CD14-positive monocyte (primary cell): ENCODE results near the gene SIN3A. TPM values are rescaled to one million over a fixed set of nuclear protein-coding genes. Genes with fewer than 3 reads are reported as not detected.

Experiments
- DNase-seq, 3 donors: peaks; one replicate each; pipeline ENCODE4 v3.0.0-alpha.2; 2011 to 2022
- H2AFZ ChIP-seq: 2 replicates; pipeline ENCODE4 v1.6.0; 2012; ENCODE audit warnings: mild to moderate bottlenecking, low read depth, low read length, inconsistent platforms; ENCODE audit not compliant: insufficient read depth, poor library complexity, severe bottlenecking
- H3K27ac ChIP-seq, 2 donors: 1 replicate in 1 of 2; 2 replicates in 1 of 2; pipeline ENCODE4 v1.5.1; 2012 to 2013; ENCODE audit warnings: low read length in 2 of 2, control low read depth in 1 of 2, inconsistent platforms in 1 of 2, low read depth in 1 of 2, mild to moderate bottlenecking in 1 of 2
- H3K27me3 ChIP-seq, 2 donors: one replicate each; pipeline versions ENCODE4 v1.6.0 to v1.6.1; 2011 to 2013; ENCODE audit warnings: low read length in 2 of 2; ENCODE audit not compliant: control insufficient read depth in 2 of 2, insufficient read depth in 2 of 2
- H3K36me3 ChIP-seq, 2 donors: replicated peaks in 1 of 2; 1 replicate in 1 of 2; 2 replicates in 1 of 2; pipeline versions ENCODE4 v1.5.1 to v1.6.1; 2012 to 2013; ENCODE audit warnings: low read length in 2 of 2, control low read depth in 1 of 2, inconsistent platforms in 1 of 2, mild to moderate bottlenecking in 1 of 2; ENCODE audit not compliant: insufficient read depth in 2 of 2, control insufficient read depth in 1 of 2
- H3K4me1 ChIP-seq, 2 donors: 1 replicate in 1 of 2; 2 replicates in 1 of 2; pipeline versions ENCODE4 v1.5.1 to v1.6.1; 2012 to 2013; ENCODE audit warnings: low read length in 2 of 2, control low read depth in 1 of 2, inconsistent platforms in 1 of 2, mild to moderate bottlenecking in 1 of 2, moderate library complexity in 1 of 2; ENCODE audit not compliant: insufficient read depth in 2 of 2, control insufficient read depth in 1 of 2
- H3K4me2 ChIP-seq: replicated peaks from 2 replicates; pipeline ENCODE3; 2012; ENCODE audit warnings: low read length, moderate library complexity, mild to moderate bottlenecking; ENCODE audit not compliant: poor library complexity, severe bottlenecking; ENCODE audit errors: extremely low read depth
- H3K4me3 ChIP-seq, 3 experiments: fragments of 200-600 bp in 1 of 3; sonication (generic) in 1 of 3; replicated peaks in 1 of 3; 1 replicate in 2 of 3; 2 replicates in 1 of 3; pipeline ENCODE4 v1.5.1; 2011 to 2013; ENCODE audit warnings: low read length in 3 of 3, mild to moderate bottlenecking in 3 of 3, control low read depth in 2 of 3, low read depth in 2 of 3, inconsistent platforms in 1 of 3, moderate library complexity in 1 of 3
- H3K79me2 ChIP-seq: 2 replicates; pipeline ENCODE4 v1.6.0; 2012; ENCODE audit warnings: mild to moderate bottlenecking, control low read depth, inconsistent platforms, low read length, moderate library complexity; ENCODE audit not compliant: insufficient read depth
- H3K9ac ChIP-seq: 2 replicates; pipeline ENCODE4 v1.6.0; 2017; ENCODE audit warnings: low read length, mild to moderate bottlenecking; ENCODE audit not compliant: insufficient read depth, poor library complexity, severe bottlenecking
- H3K9me3 ChIP-seq, 2 donors: replicated peaks in 1 of 2; 1 replicate in 1 of 2; 2 replicates in 1 of 2; pipeline versions ENCODE4 v1.5.1 to v1.6.1; 2012 to 2013; ENCODE audit warnings: low read length in 2 of 2, control low read depth in 1 of 2; ENCODE audit not compliant: control insufficient read depth in 1 of 2, insufficient read depth in 1 of 2
- H4K20me1 ChIP-seq: 2 replicates; pipeline ENCODE4 v1.6.0; 2012; ENCODE audit warnings: mild to moderate bottlenecking, low read length, control low read depth, moderate library complexity; ENCODE audit not compliant: insufficient read depth
- H3K27ac Mint-ChIP-seq, 7 donors: one replicate each; pipeline ENCODE4 v1.8.0; 2020; ENCODE audit warnings: mild to moderate bottlenecking in 7 of 7, mixed read lengths in 7 of 7, moderate library complexity in 6 of 7, inconsistent platforms in 2 of 7
- H3K27me3 Mint-ChIP-seq, 3 donors: one replicate each; pipeline ENCODE4 v1.8.0; 2021 to 2022; ENCODE audit warnings: low read depth in 3 of 3, mild to moderate bottlenecking in 3 of 3, mixed read lengths in 3 of 3, moderate library complexity in 3 of 3, inconsistent platforms in 1 of 3
- H3K36me3 Mint-ChIP-seq, 2 donors: one replicate each; pipeline ENCODE4 v1.8.0; 2020; ENCODE audit warnings: mixed read lengths in 2 of 2, inconsistent platforms in 1 of 2, mild to moderate bottlenecking in 1 of 2
- H3K4me1 Mint-ChIP-seq: one replicate; pipeline ENCODE4 v1.8.0; 2020; ENCODE audit warnings: mild to moderate bottlenecking, mixed read lengths
- H3K4me3 Mint-ChIP-seq, 2 donors: one replicate each; pipeline ENCODE4 v1.8.0; 2020; ENCODE audit warnings: mild to moderate bottlenecking in 2 of 2, mixed read lengths in 2 of 2, moderate library complexity in 1 of 2
- H3K9me3 Mint-ChIP-seq, 7 donors: one replicate each; pipeline ENCODE4 v1.8.0; 2020 to 2022; ENCODE audit warnings: mixed read lengths in 7 of 7, mild to moderate bottlenecking in 6 of 7, moderate library complexity in 6 of 7, inconsistent platforms in 2 of 7
- WGBS: methylation state at CpG from one replicate; pipeline ENCODE4 v1.1.5; 2013; ENCODE audit warnings: missing lambda C conversion rate; ENCODE audit not compliant: insufficient coverage; 5-methylcytosine and 5-hydroxymethylcytosine counted together
- intact Hi-C, 2 donors: fragments of 100-400 bp; cut with micrococcal nuclease; formaldehyde crosslinking; loops; one replicate each; pipeline versions ENCODE4 v1.15.0 to v1.15.1; 2023
- polyA plus RNA-seq, 3 donors: library from polyadenylated mRNA; depleted of rRNA in 1 of 3; unstranded in 2 of 3; stranded (reverse) in 1 of 3; fragments of 300-500 nt in 2 of 3; fragments of >200 nt in 1 of 3; fragmentation: Illumina TruSeq in 2 of 3; gene quantifications; 1 replicate in 2 of 3; 2 replicates in 1 of 3; pipeline ENCODE4 v1.2.3, GENCODE V29; 2012 to 2021
- TF ChIP-seq, protein P1 (sequence below): fragments of 200-600 bp; IDR thresholded peaks from one replicate; pipeline ENCODE4 v1.8.0; 2022; ENCODE audit warnings: antibody characterized with exemption, mild to moderate bottlenecking

Gene SIN3A
- polyA plus RNA-seq, 3 donors = 2.3 to 20.7 (median 7.9) TPM

DNA sequence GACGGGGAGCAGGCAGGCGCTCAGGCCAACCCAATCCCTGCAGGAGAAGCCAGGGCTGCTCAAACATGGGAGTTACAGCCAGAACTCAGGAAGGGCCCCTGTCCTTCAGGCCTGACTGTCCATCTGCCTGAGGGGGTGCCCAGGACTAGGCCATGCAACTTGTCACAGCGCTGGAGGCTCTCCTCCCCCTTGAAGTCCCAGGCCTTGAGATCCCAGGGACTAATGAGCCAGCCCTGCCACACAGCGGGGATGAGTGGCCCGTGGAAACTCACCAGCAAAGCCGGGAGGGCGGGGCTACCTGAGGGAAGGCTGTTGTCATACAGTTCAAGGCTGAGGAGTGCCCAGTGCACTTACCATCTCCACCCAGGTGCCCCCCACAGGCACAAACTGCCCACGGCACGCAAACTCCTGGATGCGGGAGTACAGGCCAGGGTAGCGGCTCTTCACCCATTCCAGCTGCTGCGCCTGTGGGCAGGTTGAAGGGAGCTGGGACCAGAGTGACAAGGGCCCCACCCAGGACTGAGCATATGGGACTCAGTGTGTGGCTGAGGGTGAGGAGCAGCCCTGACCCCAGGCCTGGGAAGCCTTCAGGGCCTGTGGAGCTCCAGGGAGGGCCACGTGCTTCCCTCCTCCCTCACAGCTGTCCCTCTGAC lies 89.4 kb downstream of the SIN3A start:
- TF ChIP-seq, protein P1, sequence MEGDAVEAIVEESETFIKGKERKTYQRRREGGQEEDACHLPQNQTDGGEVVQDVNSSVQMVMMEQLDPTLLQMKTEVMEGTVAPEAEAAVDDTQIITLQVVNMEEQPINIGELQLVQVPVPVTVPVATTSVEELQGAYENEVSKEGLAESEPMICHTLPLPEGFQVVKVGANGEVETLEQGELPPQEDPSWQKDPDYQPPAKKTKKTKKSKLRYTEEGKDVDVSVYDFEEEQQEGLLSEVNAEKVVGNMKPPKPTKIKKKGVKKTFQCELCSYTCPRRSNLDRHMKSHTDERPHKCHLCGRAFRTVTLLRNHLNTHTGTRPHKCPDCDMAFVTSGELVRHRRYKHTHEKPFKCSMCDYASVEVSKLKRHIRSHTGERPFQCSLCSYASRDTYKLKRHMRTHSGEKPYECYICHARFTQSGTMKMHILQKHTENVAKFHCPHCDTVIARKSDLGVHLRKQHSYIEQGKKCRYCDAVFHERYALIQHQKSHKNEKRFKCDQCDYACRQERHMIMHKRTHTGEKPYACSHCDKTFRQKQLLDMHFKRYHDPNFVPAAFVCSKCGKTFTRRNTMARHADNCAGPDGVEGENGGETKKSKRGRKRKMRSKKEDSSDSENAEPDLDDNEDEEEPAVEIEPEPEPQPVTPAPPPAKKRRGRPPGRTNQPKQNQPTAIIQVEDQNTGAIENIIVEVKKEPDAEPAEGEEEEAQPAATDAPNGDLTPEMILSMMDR = no peak
- intact Hi-C loops = no loop called here
- Histone ChIP-seq H3K79me2 (no peaks in the 10 kb centered on the region), H3K9ac (no peak overlapping the region), H3K4me1 (no peaks in the 10 kb centered on the region), H3K27me3 (no peaks in the 10 kb centered on the region), H3K4me2 (no peak overlapping the region), H2AFZ (no peak overlapping the region), H3K9me3 (no peaks in the 10 kb centered on the region), H3K27ac (no peak overlapping the region), H4K20me1 (peaks cover 57% of the 10 kb centered on the region), H3K4me3 (no peak overlapping the region), H3K36me3 (peaks cover 88 to 98% of the 10 kb centered on the region in 2 donors)
- H3K4me1 Mint-ChIP-seq = no peaks in the 10 kb centered on the region
- H3K36me3 Mint-ChIP-seq = peaks cover 59 to 99% of the 10 kb centered on the region in 2 donors
- no peak overlapping the region for H3K27ac Mint-ChIP-seq
- DNase-seq = no peak
- no peaks in the 10 kb centered on the region for H3K9me3 Mint-ChIP-seq
- H3K27me3 Mint-ChIP-seq = peaks cover 0 to 1% (median 0%) of the 10 kb centered on the region in 3 donors
- no peak overlapping the region for H3K4me3 Mint-ChIP-seq
- WGBS = 96% methylated on average over 6 of the region's 13 CpGs

GRCh38 chr15:75361361-75361988 lies 90.0 kb downstream of the SIN3A start:
- peaks cover 89 to 98% of the 10 kb centered on the region in 2 donors for H3K36me3 ChIP-seq
- Mint-ChIP-seq H3K27ac (peak overlapping the region in 3 of 7 donors; percentile 10 to 54 (median 21)), H3K4me1 (no peaks in the 10 kb centered on the region), H3K36me3 (peaks cover 61 to 99% of the 10 kb centered on the region in 2 donors), H3K27me3 (peaks cover 0 to 2% (median 1%) of the 10 kb centered on the region in 3 donors), H3K4me3 (no peak overlapping the region), H3K9me3 (no peaks in the 10 kb centered on the region)
- H3K4me2 ChIP-seq = no peak overlapping the region
- TF ChIP-seq, protein P1 = no peak
- H3K9me3 ChIP-seq = no peaks in the 10 kb centered on the region
- H3K4me3 ChIP-seq = no peak overlapping the region
- no peak overlapping the region for H3K9ac ChIP-seq
- intact Hi-C loops = no loop called here
- H4K20me1 ChIP-seq = peaks cover 51% of the 10 kb centered on the region
- no peak overlapping the region for H3K27ac ChIP-seq
- H3K4me1 ChIP-seq = no peaks in the 10 kb centered on the region
- H3K27me3 ChIP-seq = no peaks in the 10 kb centered on the region
- H2AFZ ChIP-seq = no peak overlapping the region
- H3K79me2 ChIP-seq = no peaks in the 10 kb centered on the region
- DNase-seq = no peak
- WGBS = 98% methylated on average over 9 of the region's 10 CpGs
